ENCODE measurements around the gene CDK6.

DNA sequence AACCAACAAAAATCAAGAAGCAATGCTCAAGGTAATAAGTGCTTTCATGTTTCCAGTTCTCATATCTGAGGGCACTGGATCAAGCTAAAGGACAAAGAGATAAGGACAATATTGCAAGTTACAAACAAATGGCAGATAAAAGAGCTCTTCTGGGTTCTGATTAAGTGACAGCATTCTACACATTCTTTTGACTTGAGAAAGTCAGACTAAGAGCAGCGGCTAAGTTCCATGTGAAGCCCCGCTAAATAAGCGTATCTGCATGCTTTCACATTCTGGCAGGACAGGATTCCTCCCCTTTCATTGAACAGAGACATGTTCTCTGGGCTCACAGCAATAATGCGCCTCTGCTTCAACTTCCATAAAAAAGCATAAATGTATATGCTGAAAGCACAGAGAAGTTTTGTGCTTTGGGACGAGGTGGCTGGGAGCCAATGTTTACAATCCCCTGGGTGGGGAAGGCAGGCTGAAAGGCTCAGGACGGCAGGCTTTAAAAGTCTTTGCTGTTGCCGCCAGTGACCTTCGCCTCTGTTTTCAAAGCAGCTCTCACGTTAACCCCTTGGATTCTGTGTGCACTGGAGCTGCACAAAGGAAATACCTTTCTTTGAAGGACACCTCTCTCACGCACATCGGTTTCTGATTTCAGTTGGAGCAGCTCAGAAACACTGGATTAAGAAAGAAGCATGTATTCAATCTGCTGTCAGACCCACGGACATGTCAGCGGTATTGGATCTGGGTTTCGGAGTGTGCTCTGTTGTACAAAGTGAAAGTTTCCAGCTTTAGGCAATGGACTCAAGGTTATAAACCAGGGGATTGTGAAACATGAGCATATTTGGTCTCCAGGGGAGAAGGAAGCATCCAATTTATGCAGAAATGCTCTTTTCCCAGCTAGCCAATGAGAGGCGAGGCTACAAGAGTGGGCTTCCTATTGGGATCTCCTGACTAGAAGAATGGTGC is 140.8 kb downstream of the CDK6 start:
- TF ChIP-seq CTCF (IDR thresholded peaks at IDR 0.05; ENCODE audit: low read length) (no peak), EZH2 (IDR thresholded peaks at IDR 0.05; ENCODE audit: borderline replicate concordance, low read length) (no peak)

All from OCI-LY1 (cell line).